Right lobe of liver (tissue), 6 donors: ENCODE measurements around the gene TENM4. TPM values are rescaled to one million over a fixed set of nuclear protein-coding genes. Genes with fewer than 3 reads are reported as not detected.

Source experiments
- ATAC-seq, 4 donors: fragments of 200-7000 bp; cut with Tn5 transposase; one replicate each; pipeline ENCODE4 v1.9.1; 2020; ENCODE audit warnings: mild to moderate bottlenecking in 4 of 4, moderate library complexity in 4 of 4
- DNase-seq, 3 donors: peaks; one replicate each; pipeline ENCODE4 v3.0.0-alpha.2; 2020
- H3K27ac ChIP-seq, 3 donors: fragments of 200-600 bp; one replicate each; pipeline ENCODE4 v1.8.0; 2022
- H3K27me3 ChIP-seq, 2 donors: fragments of 200-600 bp; one replicate each; pipeline ENCODE4 v1.8.0; 2022
- H3K36me3 ChIP-seq, 4 donors: fragments of 200-600 bp; sonication (generic) in 1 of 4; one replicate each; pipeline versions ENCODE4 v1.5.1 to v1.8.0; 2017 to 2022; ENCODE audit warnings: control low read depth in 1 of 4
- H3K4me1 ChIP-seq, 4 donors: fragments of 200-600 bp; sonication (generic) in 1 of 4; one replicate each; pipeline versions ENCODE4 v1.5.1 to v1.8.0; 2017 to 2022; ENCODE audit warnings: control low read depth in 1 of 4
- H3K4me3 ChIP-seq, 3 donors: fragments of 200-600 bp; one replicate each; pipeline ENCODE4 v1.8.0; 2022
- H3K9me3 ChIP-seq, 4 donors: fragments of 200-600 bp; sonication (generic) in 1 of 4; one replicate each; pipeline versions ENCODE4 v1.5.1 to v1.8.0; 2017 to 2022; ENCODE audit warnings: control low read depth in 1 of 4
- CTCF ChIP-seq, 4 donors: fragments of 200-600 bp in 3 of 4; fragments of 450-650 bp in 1 of 4; IDR thresholded peaks; one replicate each; pipeline versions ENCODE4 v1.5.1 to v1.8.0; 2016 to 2022; ENCODE audit warnings: antibody characterized with exemption in 4 of 4, mild to moderate bottlenecking in 2 of 4
- POLR2A ChIP-seq: fragments of 450-650 bp; IDR thresholded peaks from one replicate; pipeline ENCODE4 v1.6.1; 2017; ENCODE audit warnings: antibody characterized with exemption, mild to moderate bottlenecking
- WGBS: methylation state at CpG from one replicate; pipeline ENCODE4 v1.1.6; 2018; ENCODE audit warnings: low coverage, low lambda C conversion rate; ENCODE audit not compliant: insufficient coverage; ENCODE audit errors: missing lambda C conversion rate; 5-methylcytosine and 5-hydroxymethylcytosine counted together
- intact Hi-C, 2 donors: fragments of 100-400 bp; cut with DNase I; formaldehyde crosslinking; loops; one replicate each; pipeline versions ENCODE4 v1.11.2 to v1.14.1; 2022
- total RNA-seq, 6 experiments: library from RNA; depleted of rRNA in 2 of 6; stranded (reverse); fragments of >200 nt in 2 of 6; fragmentation: NEBNext Ultra II Directional in 3 of 6; extraction: Animal tissue kit (Norgen Biotek cat#: 25700) in 3 of 6; gene quantifications; one replicate each; pipeline versions ENCODE4 v1.1.0 to v1.2.4, GENCODE V29; 2016 to 2023
- donor health status: DM: no; HTN: yes; CAD: no.
- donor health status: DM: no; HTN: no; CAD: no.
- donor health status: DM: no; HTN: no; CAD: no.
- donor health status: DM: no; HTN: yes; CAD: no.
- donor health status: DM: no; HTN: yes; CAD: no.

TENM4 gene
- total RNA-seq, 6 experiments from 2014 or later = 0.04 to 0.58 (median 0.14) TPM; not detected in 2

GRCh38 chr11:79414041-79414440, 26.8 kb downstream of the TENM4 start:
- intact Hi-C loops = no loop called here
- H3K27ac ChIP-seq = no peak overlapping the region
- H3K4me3 ChIP-seq = no peak overlapping the region
- H3K9me3 ChIP-seq = no peaks in the 10 kb centered on the region
- TF ChIP-seq CTCF (IDR thresholded peaks at IDR 0.05) (no peak), POLR2A (no peak)
- DNase-seq = no peak
- H3K36me3 ChIP-seq = no peaks in the 10 kb centered on the region
- no peaks in the 10 kb centered on the region for H3K4me1 ChIP-seq
- no peak for ATAC-seq
- H3K27me3 ChIP-seq = no peaks in the 10 kb centered on the region
- 78% methylated on average over 3 of the region's 3 CpGs for WGBS

GRCh38 chr11:79413268-79413667, 27.6 kb downstream of the TENM4 start:
- no peak overlapping the region for H3K27ac ChIP-seq
- 17% methylated on average over 2 of the region's 4 CpGs for WGBS
- ATAC-seq (peak in 2 of 4 donors; percentile 31 to 35), DNase-seq (no peak)
- no peak overlapping the region for H3K4me3 ChIP-seq
- H3K4me1 ChIP-seq = no peaks in the 10 kb centered on the region
- H3K27me3 ChIP-seq = no peaks in the 10 kb centered on the region
- TF ChIP-seq CTCF (IDR thresholded peaks at IDR 0.05) = no peak
- TF ChIP-seq POLR2A = no peak
- H3K36me3 ChIP-seq = no peaks in the 10 kb centered on the region
- intact Hi-C loops = no loop called here
- no peaks in the 10 kb centered on the region for H3K9me3 ChIP-seq

DNA sequence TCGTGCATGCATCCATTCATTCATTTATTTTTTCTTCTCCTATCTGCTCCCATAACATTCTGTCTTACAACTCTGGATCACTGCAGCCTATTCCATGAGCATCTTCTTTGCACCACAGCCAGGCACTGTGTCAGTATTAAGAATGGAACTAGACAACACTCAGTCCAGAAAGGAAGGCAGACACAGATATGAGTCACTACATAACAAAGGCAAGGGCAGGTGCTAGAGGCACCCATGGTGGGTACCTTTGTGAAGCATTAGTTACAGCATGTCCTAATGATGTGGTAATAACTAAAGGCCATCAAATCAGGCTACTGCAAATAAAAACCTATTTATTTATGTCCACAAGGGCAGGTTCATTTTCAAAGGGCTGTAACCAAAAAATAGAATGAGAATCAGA, 28.1 kb downstream of the TENM4 start:
- no peak for TF ChIP-seq CTCF (IDR thresholded peaks at IDR 0.05)
- TF ChIP-seq POLR2A = no peak

DNA sequence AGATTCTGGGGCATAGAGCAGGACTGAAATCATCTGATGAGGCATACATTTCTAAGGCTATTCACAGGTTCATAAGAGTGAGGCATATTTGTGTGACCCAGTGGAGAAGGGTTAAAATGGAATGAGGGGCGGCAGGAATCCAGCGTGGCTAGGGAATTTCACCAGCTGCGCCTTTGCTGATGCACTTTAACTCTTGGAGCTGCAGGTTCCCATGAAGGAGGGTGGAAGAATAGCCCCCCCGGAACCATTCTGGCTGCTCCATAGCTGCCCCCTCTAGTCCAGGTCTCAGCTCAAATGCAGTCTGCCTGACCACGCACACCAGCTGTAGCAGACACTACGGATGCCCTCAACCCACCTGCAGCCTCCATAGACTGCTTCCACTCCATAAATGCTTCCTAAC, 31.5 kb downstream of the TENM4 start:
- TF ChIP-seq CTCF (IDR thresholded peaks at IDR 0.05) (no peak), POLR2A (no peak)
- ATAC-seq = no peak
- WGBS = 69% methylated on average over 2 of the region's 6 CpGs

More for the DNA sequence above, 28.1 kb downstream of the TENM4 start:
- H3K36me3 ChIP-seq = no peaks in the 10 kb centered on the region
- no peak for ATAC-seq
- no peaks in the 10 kb centered on the region for H3K9me3 ChIP-seq
- H3K4me3 ChIP-seq = no peak overlapping the region
- 61% methylated on average over 1 of the region's 1 CpG for WGBS
- no peaks in the 10 kb centered on the region for H3K27me3 ChIP-seq
- intact Hi-C loops = no loop called here
- no peaks in the 10 kb centered on the region for H3K4me1 ChIP-seq
- H3K27ac ChIP-seq = no peak overlapping the region
- no peak for DNase-seq

DNA sequence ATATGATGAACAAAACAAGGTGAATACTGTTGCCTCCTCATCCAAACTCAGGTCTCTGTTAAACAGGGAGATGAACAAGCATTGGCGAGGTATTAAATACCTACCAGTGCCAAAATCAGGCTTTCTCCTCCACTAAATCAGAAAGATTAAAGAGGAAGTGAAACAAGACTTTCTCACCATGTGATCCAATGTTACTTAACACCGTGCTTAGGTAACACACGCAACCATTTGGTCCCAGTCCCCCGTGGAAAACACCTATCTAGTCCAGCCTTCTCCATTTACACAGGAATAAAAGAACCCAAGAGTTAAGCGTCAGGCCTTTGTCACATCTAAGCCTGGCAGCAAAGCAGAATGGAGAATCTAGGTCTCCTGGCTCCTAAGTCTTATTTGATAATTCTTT, 34.5 kb downstream of the TENM4 start:
- intact Hi-C loops = no loop called here
- WGBS = 57% methylated on average over 5 of the region's 5 CpGs
- H3K9me3 ChIP-seq = no peaks in the 10 kb centered on the region
- no peak overlapping the region for H3K27ac ChIP-seq
- DNase-seq (no peak), ATAC-seq (no peak)
- no peaks in the 10 kb centered on the region for H3K27me3 ChIP-seq
- no peak overlapping the region for H3K4me3 ChIP-seq
- TF ChIP-seq CTCF (IDR thresholded peaks at IDR 0.05) = no peak
- no peaks in the 10 kb centered on the region for H3K4me1 ChIP-seq
- H3K36me3 ChIP-seq = no peaks in the 10 kb centered on the region

More for the DNA sequence above, 31.5 kb downstream of the TENM4 start:
- Histone ChIP-seq H3K27ac (no peak overlapping the region), H3K4me3 (no peak overlapping the region), H3K27me3 (no peaks in the 10 kb centered on the region), H3K36me3 (no peaks in the 10 kb centered on the region), H3K4me1 (no peaks in the 10 kb centered on the region), H3K9me3 (no peaks in the 10 kb centered on the region)
- intact Hi-C loops = no loop called here
- DNase-seq = no peak
